ENCODE measurements around the gene TNS1. TPM values are rescaled to one million over a fixed set of nuclear protein-coding genes. Genes with fewer than 3 reads are reported as not detected.

TNS1 gene
- total RNA-seq, 1 experiment from 2014 or later: 0.49 TPM

GRCh38 chr2:217949447-217949846, 53.3 kb downstream of the TNS1 start:
- POLR2A ChIA-PET: no interaction called here
- Histone ChIP-seq H3K27me3 (ENCODE audit: control insufficient read depth, insufficient read depth, low read length) (peaks cover 7% of the 10 kb centered on the region; the same call in 1 of the 2 replicates), H3K4me1 (ENCODE audit: control insufficient read depth, insufficient read depth, low read length) (no peaks in the 10 kb centered on the region), H3K9me3 (ENCODE audit: control insufficient read depth, insufficient read depth, low read depth, low read length) (no peaks in the 10 kb centered on the region), H3K27ac (ENCODE audit: low read length) (no peak overlapping the region), H3K4me3 (ENCODE audit: low read depth in 2 of 2, low read length in 2 of 2) (no peak overlapping the region), H3K36me3 (ENCODE audit: control insufficient read depth, insufficient read depth, low read length) (no peaks in the 10 kb centered on the region)
- in situ Hi-C loops (cut with HindIII; ENCODE audit: low pct_unique_long_range_greater_than_20kb, low sequenced_read_pairs) (no loop called here), intact Hi-C loops (cut with micrococcal nuclease; ENCODE audit: unreplicated experiment) (no loop called here)
- BruUV-seq (replicated peaks): no TSS peak
- TF ChIP-seq SIN3A (IDR thresholded peaks at IDR 0.05; ENCODE audit: borderline replicate concordance, insufficient read depth, low read depth, low read length) (no peak), TCF7L2 (IDR thresholded peaks at IDR 0.05; ENCODE audit: low read depth, low read length) (no peak), REST (IDR thresholded peaks at IDR 0.05; ENCODE audit: insufficient read depth in 1 of 2, low read depth in 2 of 2, low read length in 1 of 2) (no peak), CTCF (IDR thresholded peaks at IDR 0.05) (no peak), POLR2AphosphoS5 (IDR thresholded peaks at IDR 0.05; ENCODE audit: low read depth, low read length) (no peak)
- no peak for ATAC-seq
- CTCF ChIA-PET: no interaction called here
- DNase-seq (ENCODE audit: low read depth, low spot score): no peak

- in situ Hi-C loops (cut with HindIII; ENCODE audit: low pct_unique_long_range_greater_than_20kb, low sequenced_read_pairs): no loop called here
- Histone ChIP-seq H3K27me3 (ENCODE audit: control insufficient read depth, insufficient read depth, low read length) (peaks cover 8% of the 10 kb centered on the region; the same call in 1 of the 2 replicates), H3K4me3 (ENCODE audit: low read depth in 2 of 2, low read length in 2 of 2) (no peak overlapping the region), H3K36me3 (ENCODE audit: control insufficient read depth, insufficient read depth, low read length) (no peaks in the 10 kb centered on the region), H3K27ac (ENCODE audit: low read length) (no peak overlapping the region), H3K9me3 (ENCODE audit: control insufficient read depth, insufficient read depth, low read depth, low read length) (no peaks in the 10 kb centered on the region), H3K4me1 (ENCODE audit: control insufficient read depth, insufficient read depth, low read length) (no peaks in the 10 kb centered on the region)
- intact Hi-C loops (cut with micrococcal nuclease; ENCODE audit: unreplicated experiment): no loop called here
- DNase-seq (ENCODE audit: low read depth, low spot score) (no peak), ATAC-seq (no peak)
- POLR2A ChIA-PET: no interaction called here
- no TSS peak for BruUV-seq (replicated peaks)
- TF ChIP-seq SIN3A (IDR thresholded peaks at IDR 0.05; ENCODE audit: borderline replicate concordance, insufficient read depth, low read depth, low read length) (no peak), REST (IDR thresholded peaks at IDR 0.05; ENCODE audit: insufficient read depth in 1 of 2, low read depth in 2 of 2, low read length in 1 of 2) (no peak), CTCF (IDR thresholded peaks at IDR 0.05) (no peak), TCF7L2 (IDR thresholded peaks at IDR 0.05; ENCODE audit: low read depth, low read length) (no peak), POLR2AphosphoS5 (IDR thresholded peaks at IDR 0.05; ENCODE audit: low read depth, low read length) (no peak)
- CTCF ChIA-PET: no interaction called here
Observed at GRCh38 chr2:217948897-217949296, 53.9 kb downstream of the TNS1 start.

Measured in Panc1 (cell line).